ENCODE measurements around the gene KRT1. TPM values are rescaled to one million over a fixed set of nuclear protein-coding genes. Genes with fewer than 3 reads are reported as not detected.

Gene KRT1
- total RNA-seq, 1 experiment from 2014 or later = not detected

DNA sequence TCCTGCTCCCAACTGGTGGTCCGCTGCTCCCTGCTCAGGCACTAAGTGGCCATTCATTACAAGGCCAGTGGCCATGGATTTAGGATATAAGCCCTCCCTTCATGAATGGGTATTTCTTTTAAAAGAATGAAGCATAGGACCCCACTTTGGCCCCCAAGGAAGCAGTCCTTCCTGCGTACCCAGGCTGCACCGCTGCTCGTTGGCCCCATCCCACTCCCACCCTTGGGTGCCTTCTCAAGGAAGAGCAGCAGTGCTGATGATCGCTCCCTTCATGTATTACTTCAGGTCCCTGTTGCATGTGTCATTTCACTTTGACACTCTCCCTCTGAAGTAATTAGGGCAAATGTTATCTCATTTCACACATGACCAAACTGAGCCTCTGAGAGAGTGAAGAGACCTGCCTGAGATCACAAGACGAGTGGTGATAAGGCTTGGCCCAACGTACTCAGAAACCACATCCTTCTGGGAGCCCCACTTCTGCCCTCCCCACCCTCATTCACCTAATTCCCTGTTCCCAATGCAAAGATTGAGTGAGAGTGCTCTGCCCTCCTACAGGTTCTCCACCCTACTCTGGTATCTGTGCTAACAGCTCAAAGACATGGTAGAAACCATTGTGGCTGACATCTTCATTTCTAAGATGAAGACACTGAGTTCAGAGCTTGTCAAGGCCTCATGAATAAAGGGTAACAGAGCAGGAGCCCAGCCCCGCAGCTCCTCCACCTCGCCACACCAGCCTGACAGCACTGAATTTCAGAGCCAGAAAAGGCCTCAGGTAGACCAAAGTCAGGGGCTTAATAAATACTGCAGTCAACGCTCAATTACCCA lies 17.9 kb downstream of the KRT1 start:
- Mint-ChIP-seq H3K27me3 (ENCODE audit: unreplicated experiment) (peaks cover 30% of the 10 kb centered on the region), H3K36me3 (ENCODE audit: insufficient read depth, unreplicated experiment) (no peaks in the 10 kb centered on the region), H3K9me3 (ENCODE audit: low read depth, unreplicated experiment) (no peaks in the 10 kb centered on the region), H3K4me1 (ENCODE audit: low read depth, unreplicated experiment) (no peaks in the 10 kb centered on the region), H3K27ac (ENCODE audit: unreplicated experiment) (no peak overlapping the region), H3K4me3 (ENCODE audit: low read depth, unreplicated experiment) (no peak overlapping the region)
- no TSS peak for BruUV-seq (replicated peaks)
- intact Hi-C loops (cut with micrococcal nuclease; ENCODE audit: unreplicated experiment) = no loop called here
- CTCF ChIA-PET = no interaction called here
- no peak for TF ChIP-seq CTCF (IDR thresholded peaks at IDR 0.05; ENCODE audit: unreplicated experiment)
- DNase-seq = no peak

GRCh38 chr12:52661668-52662067 lies 18.5 kb downstream of the KRT1 start:
- no TSS peak for BruUV-seq (replicated peaks)
- peaks cover 37% of the 10 kb centered on the region for H3K27me3 Mint-ChIP-seq (ENCODE audit: unreplicated experiment)

GRCh38 chr12:52660934-52661499 lies 19.2 kb downstream of the KRT1 start:
- intact Hi-C loops (cut with micrococcal nuclease; ENCODE audit: unreplicated experiment) = no loop called here
- peaks cover 43% of the 10 kb centered on the region for H3K27me3 Mint-ChIP-seq (ENCODE audit: unreplicated experiment)
- BruUV-seq (replicated peaks) = no TSS peak
- TF ChIP-seq CTCF (IDR thresholded peaks at IDR 0.05; ENCODE audit: unreplicated experiment) = no peak
- DNase-seq = no peak
- CTCF ChIA-PET = no interaction called here
- H3K9me3 Mint-ChIP-seq (ENCODE audit: low read depth, unreplicated experiment) = no peaks in the 10 kb centered on the region
- H3K27ac Mint-ChIP-seq (ENCODE audit: unreplicated experiment) = no peak overlapping the region
- no peaks in the 10 kb centered on the region for H3K36me3 Mint-ChIP-seq (ENCODE audit: insufficient read depth, unreplicated experiment)
- peaks cover under 1% of the 10 kb centered on the region for H3K4me1 Mint-ChIP-seq (ENCODE audit: low read depth, unreplicated experiment)
- H3K4me3 Mint-ChIP-seq (ENCODE audit: low read depth, unreplicated experiment) = no peak overlapping the region

More at GRCh38 chr12:52661668-52662067, 18.5 kb downstream of the KRT1 start:
- Mint-ChIP-seq H3K9me3 (ENCODE audit: low read depth, unreplicated experiment) (no peaks in the 10 kb centered on the region), H3K27ac (ENCODE audit: unreplicated experiment) (no peak overlapping the region), H3K4me3 (ENCODE audit: low read depth, unreplicated experiment) (no peak overlapping the region), H3K4me1 (ENCODE audit: low read depth, unreplicated experiment) (no peaks in the 10 kb centered on the region), H3K36me3 (ENCODE audit: insufficient read depth, unreplicated experiment) (no peaks in the 10 kb centered on the region)
- intact Hi-C loops (cut with micrococcal nuclease; ENCODE audit: unreplicated experiment) = no loop called here
- CTCF ChIA-PET = no interaction called here
- TF ChIP-seq CTCF (IDR thresholded peaks at IDR 0.05; ENCODE audit: unreplicated experiment) = no peak
- no peak for DNase-seq

GRCh38 chr12:52659951-52660350 lies 20.3 kb downstream of the KRT1 start:
- CTCF ChIA-PET = no interaction called here
- H3K27ac Mint-ChIP-seq (ENCODE audit: unreplicated experiment) = no peak overlapping the region
- TF ChIP-seq CTCF (IDR thresholded peaks at IDR 0.05; ENCODE audit: unreplicated experiment) = no peak
- intact Hi-C loops (cut with micrococcal nuclease; ENCODE audit: unreplicated experiment) = no loop called here
- DNase-seq = no peak
- H3K27me3 Mint-ChIP-seq (ENCODE audit: unreplicated experiment) = peaks cover 54% of the 10 kb centered on the region
- H3K36me3 Mint-ChIP-seq (ENCODE audit: insufficient read depth, unreplicated experiment) = no peaks in the 10 kb centered on the region
- H3K9me3 Mint-ChIP-seq (ENCODE audit: low read depth, unreplicated experiment) = no peaks in the 10 kb centered on the region
- no peak overlapping the region for H3K4me3 Mint-ChIP-seq (ENCODE audit: low read depth, unreplicated experiment)
- peaks cover 9% of the 10 kb centered on the region for H3K4me1 Mint-ChIP-seq (ENCODE audit: low read depth, unreplicated experiment)
- BruUV-seq (replicated peaks) = no TSS peak
